Vagina (tissue), 2 donors: Measurements from ENCODE around the gene KDM1B.

ENCODE experiments used
- POLR2A ChIP-seq, 2 donors: fragments of 450-650 bp; IDR thresholded peaks; one replicate each; pipeline ENCODE4 v1.6.1; 2017; ENCODE audit warnings: antibody characterized with exemption in 2 of 2, mild to moderate bottlenecking in 2 of 2, moderate library complexity in 2 of 2
- POLR2AphosphoS5 ChIP-seq, 2 donors: sonication (generic); formaldehyde crosslinking; IDR thresholded peaks; one replicate each; pipeline ENCODE4 v1.9.0; 2017; ENCODE audit warnings: antibody characterized with exemption in 2 of 2, mild to moderate bottlenecking in 2 of 2, low read depth in 1 of 2; ENCODE audit not compliant: insufficient read depth in 1 of 2
- TF ChIP-seq, protein P1 (sequence below), 3 experiments: fragments of 450-650 bp in 2 of 3; fragments of 200-600 bp in 1 of 3; sonication (generic) in 1 of 3; IDR thresholded peaks; one replicate each; pipeline ENCODE4 v1.5.1; 2017 to 2019; ENCODE audit warnings: antibody characterized with exemption in 3 of 3, mild to moderate bottlenecking in 2 of 3, moderate library complexity in 2 of 3

DNA sequence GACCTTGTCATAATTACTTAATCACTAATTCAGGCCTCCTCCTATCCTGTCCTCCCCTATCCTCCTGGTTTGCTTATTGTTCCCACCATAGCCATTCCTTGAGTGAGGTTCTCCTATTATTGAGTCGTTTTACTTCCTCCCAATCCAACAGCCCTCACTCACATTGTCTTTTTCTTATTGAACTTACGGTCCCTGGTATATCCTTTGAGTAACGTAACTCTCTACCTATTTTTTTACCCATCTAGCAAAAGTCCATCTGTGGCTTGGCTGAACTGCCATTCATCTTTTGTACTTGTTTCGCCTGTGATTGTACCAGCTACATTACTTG, 66.0 kb downstream of the KDM1B start:
- TF ChIP-seq, protein P1, sequence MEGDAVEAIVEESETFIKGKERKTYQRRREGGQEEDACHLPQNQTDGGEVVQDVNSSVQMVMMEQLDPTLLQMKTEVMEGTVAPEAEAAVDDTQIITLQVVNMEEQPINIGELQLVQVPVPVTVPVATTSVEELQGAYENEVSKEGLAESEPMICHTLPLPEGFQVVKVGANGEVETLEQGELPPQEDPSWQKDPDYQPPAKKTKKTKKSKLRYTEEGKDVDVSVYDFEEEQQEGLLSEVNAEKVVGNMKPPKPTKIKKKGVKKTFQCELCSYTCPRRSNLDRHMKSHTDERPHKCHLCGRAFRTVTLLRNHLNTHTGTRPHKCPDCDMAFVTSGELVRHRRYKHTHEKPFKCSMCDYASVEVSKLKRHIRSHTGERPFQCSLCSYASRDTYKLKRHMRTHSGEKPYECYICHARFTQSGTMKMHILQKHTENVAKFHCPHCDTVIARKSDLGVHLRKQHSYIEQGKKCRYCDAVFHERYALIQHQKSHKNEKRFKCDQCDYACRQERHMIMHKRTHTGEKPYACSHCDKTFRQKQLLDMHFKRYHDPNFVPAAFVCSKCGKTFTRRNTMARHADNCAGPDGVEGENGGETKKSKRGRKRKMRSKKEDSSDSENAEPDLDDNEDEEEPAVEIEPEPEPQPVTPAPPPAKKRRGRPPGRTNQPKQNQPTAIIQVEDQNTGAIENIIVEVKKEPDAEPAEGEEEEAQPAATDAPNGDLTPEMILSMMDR (IDR thresholded peaks at IDR 0.05) = no peak
- TF ChIP-seq POLR2AphosphoS5 (IDR thresholded peaks at IDR 0.05; ENCODE audit: insufficient read depth in 1 of 2, low read depth in 1 of 2) (no peak), POLR2A (IDR thresholded peaks at IDR 0.05) (no peak)
